ENCODE results near the gene LYPLAL1. TPM values are rescaled to one million over a fixed set of nuclear protein-coding genes. Genes with fewer than 3 reads are reported as not detected.

The LYPLAL1 gene
- total and polyA plus RNA-seq, 4 donors = 28.7 to 74.7 (median 45.8) TPM

GRCh38 chr1:219261454-219261853, 87.8 kb downstream of the LYPLAL1 start:
- WGBS (ENCODE audit: insufficient coverage) = no CpG with 5 or more reads among the region's 2 CpGs
- no peak overlapping the region for H3K4me3 ChIP-seq (ENCODE audit: low read depth, low read length)

More at GRCh38 chr1:219261454-219261853, 87.8 kb downstream of the LYPLAL1 start:
- H3K4me1 ChIP-seq (ENCODE audit: control insufficient read depth, insufficient read depth, low read length) = no peaks in the 10 kb centered on the region
- no peaks in the 10 kb centered on the region for H3K36me3 ChIP-seq (ENCODE audit: control insufficient read depth, insufficient read depth, low read length)
- peaks cover 7% of the 10 kb centered on the region for H3K9me3 ChIP-seq (ENCODE audit: control insufficient read depth, insufficient read depth, low read length)
- no peak overlapping the region for H3K27ac ChIP-seq (ENCODE audit: low read depth, low read length)
- no peaks in the 10 kb centered on the region for H3K27me3 ChIP-seq (ENCODE audit: control insufficient read depth, insufficient read depth, low read length)
- no peak for DNase-seq (ENCODE audit: low read depth in 4 of 6, low spot score in 6 of 6)
